OCI-M2 (cell line): Measurements from ENCODE around the gene IFT88.

ENCODE experiments used
- DNase-seq: peaks from one replicate; lab custom pipeline; 2025; ENCODE audit not compliant: unreplicated experiment; lab: John Stamatoyannopoulos, UW

IFT88 gene

GRCh38 chr13:20566898-20567874, at the start of gene IFT88:
TSS of gene IFT88 (plus strand) at chr13:20567157. CDS start at chr13:20574386, 7,229 bp downstream.
- DNase-seq, result no peak

- no peak for DNase-seq
These were observed 48.3 kb upstream of the IFT88 start for GRCh38 chr13:20518660-20519100.

GRCh38 chr13:20519875-20520274, 47.1 kb upstream of the IFT88 start:
- DNase-seq, result no peak

- no peak for DNase-seq
These were observed 45.4 kb upstream of the IFT88 start for GRCh38 chr13:20521364-20522115.

- DNase-seq, result no peak
These were observed 41.8 kb upstream of the IFT88 start for GRCh38 chr13:20525144-20525600.

- no peak for DNase-seq
These were observed 41.1 kb upstream of the IFT88 start, which contains the start of gene CRYL1 for GRCh38 chr13:20525601-20526544. TSS of gene CRYL1 (minus strand) at chr13:20525857. CDS start at chr13:20525794, 63 bp downstream.

- no peak for DNase-seq
These were observed 40.3 kb upstream of the IFT88 start for GRCh38 chr13:20526664-20527063.

- DNase-seq, result no peak
These were observed 38.5 kb upstream of the IFT88 start for GRCh38 chr13:20528452-20528851.

GRCh38 chr13:20534038-20534608, 32.8 kb upstream of the IFT88 start:
- DNase-seq, result no peak

- DNase-seq, result no peak
These were observed 30.0 kb upstream of the IFT88 start for GRCh38 chr13:20536992-20537391.

GRCh38 chr13:20544201-20544923, 22.6 kb upstream of the IFT88 start:
- no peak for DNase-seq

- DNase-seq, result no peak
These were observed 20.4 kb upstream of the IFT88 start for GRCh38 chr13:20546556-20546955.

- no peak for DNase-seq
These were observed 19.5 kb upstream of the IFT88 start for GRCh38 chr13:20547479-20547908.

- DNase-seq, result no peak
These were observed 16.2 kb upstream of the IFT88 start for GRCh38 chr13:20550799-20551198.

- no peak for DNase-seq
These were observed 13.6 kb upstream of the IFT88 start for GRCh38 chr13:20553311-20553710.

GRCh38 chr13:20558982-20559381, 8.0 kb upstream of the IFT88 start:
- DNase-seq, result no peak

- no peak for DNase-seq
These were observed 7.1 kb upstream of the IFT88 start for GRCh38 chr13:20559659-20560356.

GRCh38 chr13:20561741-20562140, 5.2 kb upstream of the IFT88 start:
- no peak for DNase-seq
